H9 (cell line): Measurements from ENCODE around the gene NELFCD. TPM values are rescaled to one million over a fixed set of nuclear protein-coding genes. Genes with fewer than 3 reads are reported as not detected.

ENCODE experiments used
- DNase-seq: peaks from one replicate; pipeline ENCODE4 v3.0.0-alpha.2; 2017
- H2AFZ ChIP-seq: one replicate; pipeline ENCODE4 v1.6.1; 2013; ENCODE audit warnings: mild to moderate bottlenecking, low read length, control low read depth, moderate library complexity
- H2AK5ac ChIP-seq: 2 replicates; pipeline ENCODE4 v1.6.1; 2013; ENCODE audit warnings: low read length, control low read depth, mixed read lengths; ENCODE audit not compliant: insufficient read length
- H2BK120ac ChIP-seq: one replicate; pipeline ENCODE4 v1.6.1; 2013; ENCODE audit warnings: low read depth, mild to moderate bottlenecking, low read length, control low read depth, inconsistent platforms; ENCODE audit not compliant: poor library complexity, severe bottlenecking
- H2BK12ac ChIP-seq: 2 replicates; pipeline ENCODE4 v1.6.1; 2013; ENCODE audit warnings: low read length, control low read depth, mixed read lengths, low read depth; ENCODE audit not compliant: insufficient read length
- H2BK15ac ChIP-seq: 2 replicates; pipeline ENCODE4 v1.6.1; 2013; ENCODE audit warnings: low read depth, low read length, control low read depth
- H2BK20ac ChIP-seq: one replicate; pipeline ENCODE4 v1.6.1; 2013; ENCODE audit warnings: low read depth, mild to moderate bottlenecking, low read length, control low read depth, inconsistent platforms; ENCODE audit not compliant: poor library complexity, severe bottlenecking
- H2BK5ac ChIP-seq: 2 replicates; pipeline ENCODE4 v1.6.1; 2013; ENCODE audit warnings: low read length, control low read depth, mixed read lengths; ENCODE audit not compliant: insufficient read length
- H3K14ac ChIP-seq: 2 replicates; pipeline ENCODE4 v1.6.1; 2013; ENCODE audit warnings: low read length, control low read depth; ENCODE audit not compliant: insufficient read depth
- H3K18ac ChIP-seq: 2 replicates; pipeline ENCODE4 v1.6.1; 2013; ENCODE audit warnings: low read depth, mild to moderate bottlenecking, mixed read lengths, low read length, control low read depth; ENCODE audit not compliant: insufficient read length
- H3K23ac ChIP-seq: 2 replicates; pipeline ENCODE4 v1.6.1; 2013; ENCODE audit warnings: low read length, control low read depth, mixed read lengths, low read depth; ENCODE audit not compliant: insufficient read length
- H3K23me2 ChIP-seq: 2 replicates; pipeline ENCODE4 v1.6.1; 2013; ENCODE audit warnings: low read depth, mild to moderate bottlenecking, mixed read lengths, low read length, control low read depth; ENCODE audit not compliant: insufficient read length, poor library complexity, severe bottlenecking
- H3K27ac ChIP-seq: 2 replicates; pipeline ENCODE4 v1.5.1; 2013; ENCODE audit warnings: low read length, control low read depth, mixed read lengths, low read depth; ENCODE audit not compliant: insufficient read length
- H3K27me3 ChIP-seq: 2 replicates; pipeline ENCODE4 v1.6.1; 2013; ENCODE audit warnings: low read length, control low read depth, inconsistent platforms; ENCODE audit not compliant: insufficient read depth
- H3K4ac ChIP-seq: 2 replicates; pipeline ENCODE4 v1.6.1; 2013; ENCODE audit warnings: low read depth, mild to moderate bottlenecking, control low read depth, inconsistent platforms, low read length, moderate library complexity
- H3K4me1 ChIP-seq: 2 replicates; pipeline ENCODE4 v1.6.1; 2013; ENCODE audit warnings: low read length, control low read depth, inconsistent platforms; ENCODE audit not compliant: insufficient read depth
- H3K4me2 ChIP-seq: 2 replicates; pipeline ENCODE4 v1.6.1; 2013; ENCODE audit warnings: low read length, control low read depth, mixed read lengths; ENCODE audit not compliant: insufficient read length, insufficient read depth
- H3K56ac ChIP-seq: 2 replicates; pipeline ENCODE4 v1.6.1; 2013; ENCODE audit warnings: low read depth, mild to moderate bottlenecking, mixed read lengths, low read length, control low read depth; ENCODE audit not compliant: insufficient read length
- H3K79me1 ChIP-seq: 2 replicates; pipeline ENCODE4 v1.6.1; 2013; ENCODE audit warnings: low read depth, mild to moderate bottlenecking, moderate library complexity, low read length, control low read depth, inconsistent platforms; ENCODE audit not compliant: insufficient read depth, poor library complexity, severe bottlenecking
- H3K79me2 ChIP-seq: 2 replicates; pipeline ENCODE4 v1.6.1; 2013; ENCODE audit warnings: low read length, control low read depth, inconsistent platforms; ENCODE audit not compliant: insufficient read depth
- H3K9ac ChIP-seq: 2 replicates; pipeline ENCODE4 v1.6.1; 2013; ENCODE audit warnings: low read length, control low read depth, mixed read lengths; ENCODE audit not compliant: insufficient read length; ENCODE audit errors: extremely low read depth
- H3K9me3 ChIP-seq: one replicate; pipeline ENCODE4 v1.6.1; 2013; ENCODE audit warnings: low read depth, low read length, inconsistent platforms; ENCODE audit not compliant: control insufficient read depth
- H3T11ph ChIP-seq: one replicate; pipeline ENCODE4 v1.6.1; 2013; ENCODE audit warnings: mild to moderate bottlenecking, low read length, control low read depth, inconsistent platforms
- H4K20me1 ChIP-seq: one replicate; pipeline ENCODE4 v1.6.1; 2013; ENCODE audit not compliant: control insufficient read depth, insufficient read length, insufficient read depth
- H4K5ac ChIP-seq: 2 replicates; pipeline ENCODE4 v1.6.1; 2013; ENCODE audit warnings: low read depth, mild to moderate bottlenecking, mixed read lengths, low read length, control low read depth; ENCODE audit not compliant: insufficient read length
- H4K8ac ChIP-seq: replicated peaks from 2 replicates; pipeline ENCODE4 v1.6.1; 2013; ENCODE audit warnings: low read length, control low read depth, mixed read lengths, low read depth; ENCODE audit not compliant: insufficient read length
- H4K91ac ChIP-seq: 2 replicates; pipeline ENCODE4 v1.6.1; 2013; ENCODE audit warnings: low read depth, mild to moderate bottlenecking, moderate library complexity, mixed read lengths, low read length, control low read depth; ENCODE audit not compliant: insufficient read length
- H3K27ac Mint-ChIP-seq, 3 experiments: 2 replicates in 2 of 3; 3 replicates in 1 of 3; pipeline ENCODE4 v1.8.0; 2020 to 2021; ENCODE audit warnings: mixed read lengths in 3 of 3, mild to moderate bottlenecking in 1 of 3, moderate library complexity in 1 of 3
- H3K27me3 Mint-ChIP-seq: 2 replicates; pipeline ENCODE4 v1.8.0; 2021; ENCODE audit warnings: low read depth, mild to moderate bottlenecking, moderate library complexity, mixed read lengths
- H3K36me3 Mint-ChIP-seq, 3 experiments: 2 replicates in 2 of 3; 3 replicates in 1 of 3; pipeline ENCODE4 v1.8.0; 2020 to 2021; ENCODE audit warnings: low read depth in 3 of 3, mixed read lengths in 3 of 3; ENCODE audit not compliant: insufficient read depth in 1 of 3
- H3K4me1 Mint-ChIP-seq, 2 experiments: 2 replicates each; pipeline ENCODE4 v1.8.0; 2020; ENCODE audit warnings: mixed read lengths in 2 of 2
- H3K4me3 Mint-ChIP-seq, 2 experiments: 2 replicates in 1 of 2; 3 replicates in 1 of 2; pipeline ENCODE4 v1.8.0; 2020 to 2021; ENCODE audit warnings: mild to moderate bottlenecking in 2 of 2, mixed read lengths in 2 of 2, moderate library complexity in 1 of 2
- H3K9me3 Mint-ChIP-seq, 2 experiments: 2 replicates in 1 of 2; 3 replicates in 1 of 2; pipeline ENCODE4 v1.8.0; 2020; ENCODE audit warnings: mild to moderate bottlenecking in 2 of 2, mixed read lengths in 2 of 2, moderate library complexity in 1 of 2
- CTCF ChIP-seq: fragments of 200-600 bp; sonication (generic); conservative IDR thresholded peaks from 3 replicates; pipeline ENCODE4 v1.8.0; 2021; ENCODE audit warnings: antibody characterized with exemption, mild to moderate bottlenecking
- WGBS: extraction: QIAGEN DNeasy Blood & Tissue Kit; methylation state at CpG from one replicate; pipeline ENCODE4 v1.1.7; 2013; ENCODE audit warnings: missing lambda C conversion rate, low lambda C conversion rate, mixed read lengths; ENCODE audit not compliant: insufficient read length; ENCODE audit errors: extremely low coverage; 5-methylcytosine and 5-hydroxymethylcytosine counted together
- total RNA-seq: library from RNA; stranded (reverse); gene quantifications from 2 replicates; pipeline ENCODE4 v1.2.1, GENCODE V29; 2021

The NELFCD gene
- total RNA-seq, 1 experiment from 2014 or later = 57.8 TPM

GRCh38 chr20:58994390-58995159 is 13.5 kb downstream of the NELFCD start:
- Histone ChIP-seq H3K4me2 (no peak overlapping the region), H2BK12ac (no peak overlapping the region), H3K27me3 (no peaks in the 10 kb centered on the region), H2BK5ac (no peak overlapping the region), H2AFZ (no peak overlapping the region), H2BK20ac (no peak overlapping the region), H3K9me3 (no peaks in the 10 kb centered on the region), H3K79me1 (no peaks in the 10 kb centered on the region), H3K79me2 (no peaks in the 10 kb centered on the region), H4K91ac (no peak overlapping the region), H3K14ac (no peak overlapping the region), H4K5ac (no peak overlapping the region), H2AK5ac (no peak overlapping the region), H3K23ac (no peak overlapping the region), H3T11ph (no peak overlapping the region), H3K56ac (no peak overlapping the region), H2BK120ac (no peak overlapping the region), H3K23me2 (no peaks in the 10 kb centered on the region), H2BK15ac (no peak overlapping the region), H3K9ac (no peak overlapping the region), H3K27ac (no peak overlapping the region), H3K4me1 (no peaks in the 10 kb centered on the region), H4K20me1 (no peaks in the 10 kb centered on the region), H3K4ac (no peak overlapping the region), H4K8ac (no peak overlapping the region), H3K18ac (no peak overlapping the region)
- no CpG with 5 or more reads among the region's 17 CpGs for WGBS
- Mint-ChIP-seq H3K27me3 (no peaks in the 10 kb centered on the region; the same call in 1 of the 2 replicates), H3K4me3 (no peak overlapping the region), H3K27ac (no peak overlapping the region; a peak in 1 of 7 replicates), H3K9me3 (no peaks in the 10 kb centered on the region), H3K36me3 (peaks cover 27 to 84% (median 80%) of the 10 kb centered on the region in 3 experiments; a peak in 6 of 7 replicates), H3K4me1 (no peaks in the 10 kb centered on the region)
- DNase-seq = no peak
- no peak for TF ChIP-seq CTCF
